Activated T-helper 17 cell treated with anti-CD3 and anti-CD28 coated beads, Interleukin-2, amount 50 U/mL, for 72 hours (primary cell): ENCODE data around the gene AUTS2. TPM values are rescaled to one million over a fixed set of nuclear protein-coding genes. Genes with fewer than 3 reads are reported as not detected.

ENCODE experiments used
- ATAC-seq: fragments of 150-1000 bp; cut with Tn5 transposase; replicated peaks from 2 replicates; pipeline ENCODE4 v1.10.0; 2021; ENCODE audit warnings: mild to moderate bottlenecking, moderate library complexity
- H3K27ac Mint-ChIP-seq: one replicate; pipeline ENCODE4 v1.8.0; 2022; ENCODE audit warnings: mixed read lengths
- H3K27me3 Mint-ChIP-seq: one replicate; pipeline ENCODE4 v1.8.0; 2022; ENCODE audit warnings: mixed read lengths
- H3K36me3 Mint-ChIP-seq: one replicate; pipeline ENCODE4 v1.8.0; 2022; ENCODE audit warnings: low read depth, mild to moderate bottlenecking, mixed read lengths
- H3K4me1 Mint-ChIP-seq: one replicate; pipeline ENCODE4 v1.8.0; 2022; ENCODE audit warnings: mixed read lengths
- H3K4me3 Mint-ChIP-seq: one replicate; pipeline ENCODE4 v1.8.0; 2022; ENCODE audit warnings: mild to moderate bottlenecking, mixed read lengths
- H3K9me3 Mint-ChIP-seq: one replicate; pipeline ENCODE4 v1.8.0; 2022; ENCODE audit warnings: mixed read lengths
- total RNA-seq, 2 donors: library from RNA; stranded (reverse); gene quantifications; one replicate each; pipeline ENCODE4 v1.2.3, GENCODE V29; 2022

AUTS2 gene
- total RNA-seq, 2 donors from 2014 or later: 20.1 to 39.9 TPM

DNA sequence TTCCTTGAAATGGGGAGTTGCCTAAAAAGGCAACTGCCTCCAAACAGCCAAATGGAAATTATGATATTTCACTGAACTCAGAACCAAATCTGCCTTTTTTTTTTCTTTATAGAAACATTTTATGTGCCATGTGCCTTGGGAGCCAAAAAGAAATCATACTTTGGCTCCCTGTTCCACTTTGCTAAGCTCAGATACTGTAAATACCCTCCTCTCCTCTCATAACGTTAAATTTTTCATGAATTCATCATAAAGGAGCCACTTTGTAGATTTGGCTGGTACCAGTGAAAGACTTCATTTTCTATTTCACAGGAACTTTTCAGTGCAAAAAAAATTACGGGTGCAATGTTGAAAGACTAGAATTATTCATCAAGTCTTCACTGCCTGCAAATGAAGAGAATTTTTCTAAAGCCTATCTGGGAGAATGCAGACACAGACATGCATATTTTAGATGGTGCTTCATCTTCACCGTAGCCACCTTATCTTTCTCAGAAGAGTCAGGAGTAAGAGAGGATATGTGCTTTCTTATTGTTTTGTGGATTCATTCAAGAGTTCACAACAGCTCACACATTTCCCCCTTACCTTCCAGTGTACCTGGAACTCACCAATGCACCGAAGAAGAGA is 791.4 kb downstream of the AUTS2 start:
- ATAC-seq: no peak
- H3K27ac Mint-ChIP-seq: no peak overlapping the region
- no peaks in the 10 kb centered on the region for H3K36me3 Mint-ChIP-seq
- H3K4me1 Mint-ChIP-seq: no peaks in the 10 kb centered on the region
- H3K4me3 Mint-ChIP-seq: no peak overlapping the region
- no peaks in the 10 kb centered on the region for H3K27me3 Mint-ChIP-seq
- no peaks in the 10 kb centered on the region for H3K9me3 Mint-ChIP-seq

DNA sequence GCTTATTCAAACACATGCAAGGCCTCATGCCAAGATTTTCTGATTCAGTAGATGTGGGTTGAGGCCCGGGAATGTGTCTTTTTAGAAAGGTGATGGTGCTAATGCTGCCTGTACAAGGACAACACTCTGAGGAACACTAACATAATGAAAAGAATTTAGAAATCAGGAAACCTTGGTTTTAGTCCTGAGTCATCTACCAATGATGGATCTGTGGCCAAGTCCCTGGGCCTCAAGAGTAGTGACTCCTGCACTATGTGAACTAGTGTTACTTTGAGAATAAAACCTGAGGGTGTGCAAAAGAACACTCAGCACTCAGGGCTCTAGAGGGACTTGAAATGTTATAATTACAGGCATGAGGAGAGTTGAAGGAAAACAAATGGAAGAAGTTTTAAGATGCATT is 792.0 kb downstream of the AUTS2 start:
- Mint-ChIP-seq H3K4me1 (no peaks in the 10 kb centered on the region), H3K27me3 (no peaks in the 10 kb centered on the region), H3K27ac (no peak overlapping the region), H3K36me3 (no peaks in the 10 kb centered on the region), H3K9me3 (no peaks in the 10 kb centered on the region), H3K4me3 (no peak overlapping the region)
- ATAC-seq: no peak

DNA sequence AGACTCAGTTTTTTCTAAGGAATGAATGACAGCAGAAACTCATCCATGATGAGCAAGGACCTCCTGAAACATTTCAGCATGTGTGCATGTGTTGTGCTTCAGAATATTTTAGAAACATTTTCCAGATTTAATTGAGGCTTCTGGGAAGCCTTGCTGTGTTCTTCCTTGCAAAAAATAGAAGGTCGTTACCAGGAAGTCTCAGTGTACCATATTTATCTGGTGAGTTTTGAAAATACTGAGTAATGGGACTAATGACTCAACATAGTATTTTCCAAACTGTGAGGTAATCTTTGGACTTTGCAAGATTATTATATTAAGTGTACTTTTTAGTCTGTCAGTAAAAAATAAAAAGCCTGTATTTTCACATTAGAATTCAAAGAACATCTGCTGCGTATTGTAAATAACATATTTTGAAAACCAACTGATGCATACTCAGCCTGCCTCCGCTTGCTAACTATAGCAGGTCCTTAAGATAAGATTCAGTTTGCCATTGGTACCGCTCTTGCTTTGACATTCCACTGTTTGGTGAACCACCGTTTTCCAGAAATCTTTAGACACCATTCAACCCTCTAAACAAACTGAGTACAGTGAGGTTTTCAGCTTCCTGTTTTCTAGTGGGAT is 794.1 kb downstream of the AUTS2 start:
- no peak overlapping the region for H3K4me3 Mint-ChIP-seq
- H3K36me3 Mint-ChIP-seq: no peaks in the 10 kb centered on the region
- no peak overlapping the region for H3K27ac Mint-ChIP-seq
- no peak for ATAC-seq
- H3K9me3 Mint-ChIP-seq: no peaks in the 10 kb centered on the region
- H3K27me3 Mint-ChIP-seq: no peaks in the 10 kb centered on the region
- H3K4me1 Mint-ChIP-seq: no peaks in the 10 kb centered on the region

DNA sequence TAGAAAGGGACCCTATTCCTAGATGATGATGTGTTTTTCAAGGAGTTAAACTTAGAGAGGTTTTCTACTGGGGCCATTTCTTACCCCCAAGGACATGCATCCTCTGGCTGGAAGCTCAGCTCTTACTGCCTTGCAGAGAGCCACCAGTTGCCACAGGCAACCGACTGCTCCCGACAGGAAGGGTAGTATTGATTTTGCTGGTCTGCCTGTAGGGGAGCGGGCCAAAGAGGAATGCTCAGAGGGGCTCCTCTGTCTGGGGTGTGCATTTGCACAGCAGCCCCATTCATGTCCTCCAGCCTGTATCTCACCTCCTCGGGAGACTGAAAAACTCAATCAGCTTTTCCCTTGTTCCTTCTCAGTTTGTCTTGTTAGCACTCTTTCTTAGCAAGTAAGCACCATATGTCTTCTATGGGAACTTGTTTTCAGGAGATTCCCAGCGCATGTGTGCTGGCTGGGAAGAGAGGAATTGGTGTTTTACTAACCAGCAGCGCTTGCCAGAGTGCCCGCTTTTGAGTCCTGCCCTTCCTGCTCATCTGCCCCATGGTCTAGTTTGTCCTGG is 794.7 kb downstream of the AUTS2 start:
- no peaks in the 10 kb centered on the region for H3K36me3 Mint-ChIP-seq
- no peaks in the 10 kb centered on the region for H3K27me3 Mint-ChIP-seq
- H3K4me3 Mint-ChIP-seq: no peak overlapping the region
- H3K4me1 Mint-ChIP-seq: no peaks in the 10 kb centered on the region
- no peak overlapping the region for H3K27ac Mint-ChIP-seq
- no peaks in the 10 kb centered on the region for H3K9me3 Mint-ChIP-seq
- no peak for ATAC-seq

DNA sequence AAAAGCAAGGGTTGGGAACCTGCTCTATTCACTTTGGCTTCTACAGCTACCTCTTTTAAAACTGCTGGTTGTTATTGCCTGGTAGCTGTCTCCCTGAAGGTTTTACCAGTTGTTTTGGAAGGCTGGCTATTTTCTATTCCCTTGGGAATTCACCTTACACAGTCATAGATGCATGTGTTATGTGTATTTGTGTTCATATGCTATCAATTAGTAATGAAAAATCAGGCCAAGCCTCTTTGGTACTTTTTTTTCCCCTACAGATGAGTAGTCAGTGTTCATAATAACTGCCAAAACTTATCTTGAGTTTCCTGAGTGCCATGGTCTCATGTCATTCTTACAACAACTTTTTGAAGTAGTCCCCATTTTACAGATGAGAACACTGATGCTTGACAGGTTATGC is 795.7 kb downstream of the AUTS2 start:
- H3K36me3 Mint-ChIP-seq: no peaks in the 10 kb centered on the region
- no peak overlapping the region for H3K27ac Mint-ChIP-seq
- no peak for ATAC-seq
- H3K9me3 Mint-ChIP-seq: no peaks in the 10 kb centered on the region
- H3K4me3 Mint-ChIP-seq: no peak overlapping the region
- H3K4me1 Mint-ChIP-seq: no peaks in the 10 kb centered on the region
- no peaks in the 10 kb centered on the region for H3K27me3 Mint-ChIP-seq

DNA sequence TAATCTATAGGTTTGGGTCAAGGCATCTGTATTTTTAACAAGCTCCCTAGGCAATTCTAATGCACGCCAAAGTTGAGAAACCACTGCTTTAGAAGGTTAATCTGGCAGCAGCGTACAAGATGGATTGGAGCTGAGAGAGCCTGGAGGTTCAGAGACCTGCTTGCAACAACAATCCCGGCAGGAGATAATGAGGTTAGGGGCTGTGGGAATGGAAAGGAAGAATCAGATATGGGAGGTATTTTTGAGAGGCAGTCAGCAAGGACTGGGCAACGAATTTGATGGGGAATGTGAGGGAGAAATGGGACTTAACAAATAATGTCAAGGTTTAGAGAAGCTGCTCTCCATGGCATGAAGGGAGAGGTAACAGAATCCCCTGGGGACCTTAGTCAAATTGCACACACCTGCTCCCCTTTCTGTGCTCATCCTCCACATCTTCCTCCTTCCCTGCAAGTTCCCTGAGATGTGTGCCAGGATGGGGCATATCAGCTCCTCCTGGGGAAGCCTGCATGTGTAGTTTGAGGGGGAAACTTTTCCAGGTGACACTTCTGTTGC is 802.6 kb downstream of the AUTS2 start:
- Mint-ChIP-seq H3K9me3 (no peaks in the 10 kb centered on the region), H3K27ac (no peak overlapping the region), H3K36me3 (no peaks in the 10 kb centered on the region), H3K4me1 (no peaks in the 10 kb centered on the region), H3K27me3 (no peaks in the 10 kb centered on the region), H3K4me3 (no peak overlapping the region)
- ATAC-seq: no peak

DNA sequence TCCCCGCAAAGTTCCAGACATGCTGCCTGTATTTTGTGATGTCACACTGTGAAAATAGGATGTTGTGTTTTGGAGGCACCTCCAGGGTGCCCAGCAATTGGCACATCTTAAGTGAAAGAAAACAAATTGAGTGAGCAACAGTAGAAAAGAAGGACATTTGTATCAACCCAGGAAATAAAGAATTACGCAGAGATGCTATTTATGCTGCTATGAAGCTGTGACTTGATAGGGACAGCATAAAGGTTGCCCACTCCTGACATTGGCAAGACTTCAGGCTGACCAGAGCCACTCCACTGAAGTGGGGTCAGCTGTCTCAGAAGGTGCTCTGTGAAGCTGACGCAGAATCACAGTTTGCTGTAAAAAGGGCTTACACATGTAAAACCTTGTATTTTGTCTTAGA is 803.8 kb downstream of the AUTS2 start:
- Mint-ChIP-seq H3K27me3 (no peaks in the 10 kb centered on the region), H3K36me3 (no peaks in the 10 kb centered on the region), H3K9me3 (no peaks in the 10 kb centered on the region), H3K27ac (no peak overlapping the region), H3K4me3 (no peak overlapping the region), H3K4me1 (no peaks in the 10 kb centered on the region)
- no peak for ATAC-seq

DNA sequence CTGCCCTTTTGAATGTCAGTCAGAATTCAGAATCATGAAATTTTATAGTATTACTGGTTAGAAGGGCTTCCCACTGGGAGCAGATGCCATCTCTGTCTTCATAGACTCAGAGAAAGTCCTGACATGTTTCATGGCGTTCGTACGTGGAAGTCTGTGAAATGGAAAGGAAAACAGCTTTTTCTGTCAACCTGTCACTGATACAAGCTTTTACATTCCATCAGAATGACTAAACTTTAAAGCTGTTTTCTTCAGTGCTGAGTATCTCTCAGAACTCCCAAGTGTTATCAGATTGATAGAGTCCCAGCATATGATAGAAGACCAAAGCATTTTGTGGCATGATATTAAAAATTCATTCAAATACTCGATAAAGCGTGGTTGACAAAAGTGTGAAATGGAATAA is 807.0 kb downstream of the AUTS2 start:
- Mint-ChIP-seq H3K9me3 (no peaks in the 10 kb centered on the region), H3K4me1 (no peaks in the 10 kb centered on the region), H3K27ac (no peak overlapping the region)

DNA sequence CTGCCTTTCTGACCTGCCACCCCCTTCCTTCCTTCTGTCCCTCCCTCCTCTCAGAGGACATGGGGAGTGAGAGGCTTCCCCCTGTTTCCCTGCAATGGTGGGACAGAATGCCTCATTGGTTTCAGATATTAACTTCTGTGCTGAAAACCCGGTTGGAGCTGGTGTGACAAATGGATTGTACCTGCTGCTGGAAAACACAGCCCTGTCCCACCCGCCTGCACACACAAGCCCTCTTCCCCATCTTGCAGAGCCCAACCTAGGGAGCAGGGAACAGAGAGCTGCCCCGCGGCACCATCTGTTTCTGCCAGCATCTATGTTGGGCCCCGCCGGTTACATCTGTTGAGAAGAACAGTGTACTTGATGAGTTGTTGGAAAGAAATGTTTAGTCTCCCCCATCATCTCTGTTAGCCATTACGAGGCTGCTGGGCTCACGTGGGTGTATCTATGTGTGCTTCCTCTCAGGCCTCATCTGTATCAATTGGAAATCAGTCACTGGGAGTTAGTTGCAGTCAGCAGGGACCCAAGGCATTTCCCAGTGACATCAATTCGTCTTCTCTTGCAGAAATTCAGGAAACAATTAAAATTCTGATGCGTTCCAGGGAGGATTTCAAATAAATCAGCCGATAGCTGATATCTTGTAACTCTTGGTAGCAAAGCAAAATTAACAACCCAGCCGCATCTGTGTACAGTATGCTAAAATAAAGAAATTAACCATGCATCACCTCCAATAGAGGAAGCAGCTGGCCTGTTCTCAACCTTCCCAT is 808.1 kb downstream of the AUTS2 start:
- Mint-ChIP-seq H3K4me3 (no peak overlapping the region), H3K9me3 (no peaks in the 10 kb centered on the region), H3K4me1 (no peaks in the 10 kb centered on the region), H3K27ac (no peak overlapping the region), H3K36me3 (no peaks in the 10 kb centered on the region), H3K27me3 (no peaks in the 10 kb centered on the region)
- no peak for ATAC-seq

More for the DNA sequence above, 807.0 kb downstream of the AUTS2 start:
- Mint-ChIP-seq H3K27me3 (no peaks in the 10 kb centered on the region), H3K36me3 (no peaks in the 10 kb centered on the region), H3K4me3 (no peak overlapping the region)
- no peak for ATAC-seq

DNA sequence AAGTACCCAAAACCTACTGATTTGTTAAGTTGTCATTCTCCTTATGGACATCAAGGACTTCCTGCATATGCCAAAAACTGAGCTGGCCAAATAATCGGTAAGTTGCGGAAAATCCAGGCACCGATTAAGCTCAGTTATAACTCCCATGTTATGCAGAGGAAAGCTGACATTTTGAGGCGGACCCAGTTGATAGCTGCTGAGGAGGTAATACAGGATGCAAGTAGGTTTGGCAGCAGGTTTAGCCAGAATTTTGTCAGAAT is 808.6 kb downstream of the AUTS2 start:
- H3K4me3 Mint-ChIP-seq: no peak overlapping the region
- no peaks in the 10 kb centered on the region for H3K27me3 Mint-ChIP-seq
- no peaks in the 10 kb centered on the region for H3K4me1 Mint-ChIP-seq
- H3K36me3 Mint-ChIP-seq: no peaks in the 10 kb centered on the region
- no peak overlapping the region for H3K27ac Mint-ChIP-seq
- no peak for ATAC-seq
- no peaks in the 10 kb centered on the region for H3K9me3 Mint-ChIP-seq

DNA sequence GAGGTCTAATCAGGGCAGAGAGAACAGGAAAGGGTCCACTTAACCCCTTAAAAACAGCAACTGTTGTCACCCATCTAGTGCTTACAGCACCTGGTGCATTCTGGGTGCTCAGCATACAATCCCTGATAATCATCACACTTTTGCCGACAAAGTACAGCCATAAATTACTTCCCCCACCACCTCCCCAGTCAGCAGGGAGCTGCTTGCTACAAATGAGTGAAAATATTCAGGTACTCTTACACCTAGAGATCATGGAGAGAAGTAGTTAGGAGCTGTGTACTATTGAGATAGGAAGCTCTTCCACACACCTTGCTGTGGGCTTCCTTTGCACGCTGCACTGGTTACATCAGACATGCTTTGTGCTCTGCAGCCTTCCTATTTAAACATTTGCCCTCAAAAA is 810.2 kb downstream of the AUTS2 start:
- H3K27ac Mint-ChIP-seq: no peak overlapping the region
- ATAC-seq: no peak
- H3K36me3 Mint-ChIP-seq: no peaks in the 10 kb centered on the region
- no peaks in the 10 kb centered on the region for H3K4me1 Mint-ChIP-seq
- H3K9me3 Mint-ChIP-seq: no peaks in the 10 kb centered on the region
- H3K27me3 Mint-ChIP-seq: no peaks in the 10 kb centered on the region
- H3K4me3 Mint-ChIP-seq: no peak overlapping the region

DNA sequence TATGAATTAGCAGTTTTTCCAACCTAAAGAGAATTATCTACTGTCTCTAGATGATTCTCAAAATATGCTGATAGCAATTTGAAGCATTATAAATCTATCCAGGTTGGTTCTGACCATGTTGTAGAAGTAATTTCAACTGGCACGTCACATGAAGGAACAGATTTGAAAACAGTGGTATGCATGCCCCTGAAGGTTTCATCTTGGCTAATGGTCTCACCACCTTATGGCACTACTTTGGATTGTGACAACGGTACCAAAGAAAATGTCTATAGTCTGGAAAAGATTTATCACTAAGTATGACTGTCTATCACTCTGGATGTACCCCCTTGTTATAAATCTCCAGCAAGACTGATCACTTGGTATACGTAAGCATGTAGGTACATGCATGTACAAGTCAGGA is 810.6 kb downstream of the AUTS2 start:
- no peak overlapping the region for H3K4me3 Mint-ChIP-seq
- no peaks in the 10 kb centered on the region for H3K4me1 Mint-ChIP-seq
- ATAC-seq: no peak
- no peak overlapping the region for H3K27ac Mint-ChIP-seq
- H3K27me3 Mint-ChIP-seq: no peaks in the 10 kb centered on the region
- H3K36me3 Mint-ChIP-seq: no peaks in the 10 kb centered on the region
- H3K9me3 Mint-ChIP-seq: no peaks in the 10 kb centered on the region

DNA sequence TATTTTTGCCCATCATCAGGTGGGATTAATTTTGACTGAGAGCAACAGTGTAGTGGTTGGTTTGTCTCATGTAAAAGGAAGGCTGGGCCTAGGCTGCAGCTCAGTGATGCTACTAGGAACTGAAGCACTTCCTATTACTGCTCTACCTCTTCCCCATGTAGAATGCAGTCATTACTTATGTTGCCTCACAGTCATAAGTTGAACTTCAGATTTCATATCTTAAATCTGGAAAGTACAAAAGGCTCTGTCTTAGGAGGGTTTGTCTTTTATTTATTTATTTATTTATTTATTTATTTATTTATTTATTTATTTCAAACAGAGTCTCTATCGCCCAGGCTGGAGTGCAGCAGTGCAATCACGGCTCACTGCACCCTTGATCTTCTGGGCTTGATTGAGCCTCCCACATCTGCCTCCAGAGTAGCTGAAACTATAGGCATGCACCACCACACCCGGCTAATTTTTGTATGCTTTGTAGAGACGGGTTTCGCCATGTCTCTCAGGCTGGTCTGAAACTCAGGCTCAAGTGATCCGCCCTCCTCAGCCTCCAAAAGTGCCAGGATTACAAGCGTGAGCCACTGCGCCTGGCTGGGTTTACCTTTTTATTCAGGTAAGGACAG is 812.0 kb downstream of the AUTS2 start:
- no peak for ATAC-seq
- Mint-ChIP-seq H3K9me3 (no peaks in the 10 kb centered on the region), H3K4me3 (no peak overlapping the region), H3K27me3 (no peaks in the 10 kb centered on the region), H3K4me1 (no peaks in the 10 kb centered on the region), H3K36me3 (no peaks in the 10 kb centered on the region), H3K27ac (no peak overlapping the region)

DNA sequence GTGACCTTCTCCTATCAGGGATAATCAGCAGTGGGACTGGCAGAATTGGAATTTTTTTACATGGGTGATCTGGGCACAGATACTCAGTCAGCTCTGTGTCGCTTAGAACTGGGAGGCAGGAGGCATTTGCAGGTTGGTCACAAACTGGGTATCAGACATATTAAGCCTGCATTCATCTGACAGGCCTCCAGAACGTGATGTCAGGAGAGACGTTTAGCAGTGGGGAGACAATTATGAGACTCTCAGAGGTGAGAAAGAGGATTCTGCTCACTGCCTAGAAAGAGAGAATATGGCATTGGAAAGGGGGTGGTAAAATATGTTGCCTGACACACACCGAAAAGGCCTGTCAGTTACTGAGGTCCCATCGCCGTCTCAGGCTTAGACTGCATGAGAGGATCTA is 816.1 kb downstream of the AUTS2 start:
- H3K36me3 Mint-ChIP-seq: no peaks in the 10 kb centered on the region
- no peak overlapping the region for H3K27ac Mint-ChIP-seq
- no peaks in the 10 kb centered on the region for H3K9me3 Mint-ChIP-seq
- H3K27me3 Mint-ChIP-seq: no peaks in the 10 kb centered on the region
- H3K4me1 Mint-ChIP-seq: no peaks in the 10 kb centered on the region
- H3K4me3 Mint-ChIP-seq: no peak overlapping the region
- ATAC-seq: no peak
